ENCODE data around the gene EML3.
A peak's percentile ranks its signal among the peaks of the same experiment; 100 is the strongest.

The EML3 gene

GRCh38 chr11:62605902-62606301 lies 6.7 kb downstream of the EML3 start:
- no peaks in the 10 kb centered on the region for H3K27me3 ChIP-seq (ENCODE audit: control insufficient read depth in 2 of 2, insufficient read depth in 2 of 2, low read length in 2 of 2)
- H3K4me1 ChIP-seq (ENCODE audit: control insufficient read depth in 2 of 2, insufficient read depth in 2 of 2, low read length in 2 of 2), result peaks cover 7 to 15% of the 10 kb centered on the region in 2 donors
- no peak overlapping the region for H3K9ac ChIP-seq (ENCODE audit: low read depth in 1 of 2, low read length in 2 of 2)
- no peak overlapping the region for H3K27ac ChIP-seq (ENCODE audit: low read depth in 2 of 2, low read length in 2 of 2)
- no peaks in the 10 kb centered on the region for H3K9me3 ChIP-seq (ENCODE audit: control insufficient read depth in 2 of 2, low read length in 2 of 2)
- H3K36me3 ChIP-seq (ENCODE audit: control insufficient read depth in 2 of 2, insufficient read depth in 2 of 2, low read length in 2 of 2), result peaks cover 16 to 22% of the 10 kb centered on the region in 2 donors
- no peak overlapping the region for H3K4me3 ChIP-seq (ENCODE audit: low read length in 2 of 2)

GRCh38 chr11:62605467-62605866 lies 7.1 kb downstream of the EML3 start:
- no peak overlapping the region for H3K27ac ChIP-seq (ENCODE audit: low read depth in 2 of 2, low read length in 2 of 2)
- H3K27me3 ChIP-seq (ENCODE audit: control insufficient read depth in 2 of 2, insufficient read depth in 2 of 2, low read length in 2 of 2), result no peaks in the 10 kb centered on the region
- no peak overlapping the region for H3K9ac ChIP-seq (ENCODE audit: low read depth in 1 of 2, low read length in 2 of 2)
- peaks cover 8 to 17% of the 10 kb centered on the region in 2 donors for H3K4me1 ChIP-seq (ENCODE audit: control insufficient read depth in 2 of 2, insufficient read depth in 2 of 2, low read length in 2 of 2)
- no peak overlapping the region for H3K4me3 ChIP-seq (ENCODE audit: low read length in 2 of 2)
- no peaks in the 10 kb centered on the region for H3K9me3 ChIP-seq (ENCODE audit: control insufficient read depth in 2 of 2, low read length in 2 of 2)
- H3K36me3 ChIP-seq (ENCODE audit: control insufficient read depth in 2 of 2, insufficient read depth in 2 of 2, low read length in 2 of 2), result peaks cover 14 to 22% of the 10 kb centered on the region in 2 donors

GRCh38 chr11:62604460-62605120 lies 8.0 kb downstream of the EML3 start:
- H3K9me3 ChIP-seq (ENCODE audit: control insufficient read depth in 2 of 2, low read length in 2 of 2), result no peaks in the 10 kb centered on the region
- no peaks in the 10 kb centered on the region for H3K27me3 ChIP-seq (ENCODE audit: control insufficient read depth in 2 of 2, insufficient read depth in 2 of 2, low read length in 2 of 2)
- H3K4me1 ChIP-seq (ENCODE audit: control insufficient read depth in 2 of 2, insufficient read depth in 2 of 2, low read length in 2 of 2), result peaks cover 17 to 26% of the 10 kb centered on the region in 2 donors
- H3K27ac ChIP-seq (ENCODE audit: low read depth in 2 of 2, low read length in 2 of 2), result no peak overlapping the region
- no peak overlapping the region for H3K4me3 ChIP-seq (ENCODE audit: low read length in 2 of 2)
- H3K36me3 ChIP-seq (ENCODE audit: control insufficient read depth in 2 of 2, insufficient read depth in 2 of 2, low read length in 2 of 2), result peaks cover 12 to 17% of the 10 kb centered on the region in 2 donors
- H3K9ac ChIP-seq (ENCODE audit: low read depth in 1 of 2, low read length in 2 of 2), result no peak overlapping the region

- Histone ChIP-seq H3K27ac (ENCODE audit: low read depth in 2 of 2, low read length in 2 of 2) (no peak overlapping the region), H3K36me3 (ENCODE audit: control insufficient read depth in 2 of 2, insufficient read depth in 2 of 2, low read length in 2 of 2) (peaks cover 12 to 14% of the 10 kb centered on the region in 2 donors), H3K4me1 (ENCODE audit: control insufficient read depth in 2 of 2, insufficient read depth in 2 of 2, low read length in 2 of 2) (peaks cover 24 to 27% of the 10 kb centered on the region in 2 donors), H3K4me3 (ENCODE audit: low read length in 2 of 2) (no peak overlapping the region), H3K9me3 (ENCODE audit: control insufficient read depth in 2 of 2, low read length in 2 of 2) (no peaks in the 10 kb centered on the region), H3K9ac (ENCODE audit: low read depth in 1 of 2, low read length in 2 of 2) (no peak overlapping the region), H3K27me3 (ENCODE audit: control insufficient read depth in 2 of 2, insufficient read depth in 2 of 2, low read length in 2 of 2) (no peaks in the 10 kb centered on the region)
Observed at GRCh38 chr11:62603776-62604299, 8.7 kb downstream of the EML3 start.

- Histone ChIP-seq H3K4me1 (ENCODE audit: control insufficient read depth in 2 of 2, insufficient read depth in 2 of 2, low read length in 2 of 2) (peaks cover 25 to 27% of the 10 kb centered on the region in 2 donors), H3K27ac (ENCODE audit: low read depth in 2 of 2, low read length in 2 of 2) (peak overlapping the region; percentile 83 to 96), H3K27me3 (ENCODE audit: control insufficient read depth in 2 of 2, insufficient read depth in 2 of 2, low read length in 2 of 2) (no peaks in the 10 kb centered on the region), H3K9ac (ENCODE audit: low read depth in 1 of 2, low read length in 2 of 2) (peak overlapping the region in 1 of 2 donors; percentile 70), H3K4me3 (ENCODE audit: low read length in 2 of 2) (peak overlapping the region; percentile 90 to 94), H3K36me3 (ENCODE audit: control insufficient read depth in 2 of 2, insufficient read depth in 2 of 2, low read length in 2 of 2) (peaks cover 13 to 18% of the 10 kb centered on the region in 2 donors), H3K9me3 (ENCODE audit: control insufficient read depth in 2 of 2, low read length in 2 of 2) (no peaks in the 10 kb centered on the region)
Observed at GRCh38 chr11:62603072-62603408, 9.5 kb downstream of the EML3 start.

GRCh38 chr11:62602141-62603071 lies 10.2 kb downstream of the EML3 start:
- H3K9ac ChIP-seq (ENCODE audit: low read depth in 1 of 2, low read length in 2 of 2), result peak overlapping the region; percentile 70 to 95
- H3K27me3 ChIP-seq (ENCODE audit: control insufficient read depth in 2 of 2, insufficient read depth in 2 of 2, low read length in 2 of 2), result no peaks in the 10 kb centered on the region
- peak overlapping the region; percentile 83 to 96 for H3K27ac ChIP-seq (ENCODE audit: low read depth in 2 of 2, low read length in 2 of 2)
- H3K4me1 ChIP-seq (ENCODE audit: control insufficient read depth in 2 of 2, insufficient read depth in 2 of 2, low read length in 2 of 2), result peaks cover 25 to 27% of the 10 kb centered on the region in 2 donors
- peak overlapping the region; percentile 90 to 94 for H3K4me3 ChIP-seq (ENCODE audit: low read length in 2 of 2)
- H3K9me3 ChIP-seq (ENCODE audit: control insufficient read depth in 2 of 2, low read length in 2 of 2), result no peaks in the 10 kb centered on the region
- peaks cover 17 to 24% of the 10 kb centered on the region in 2 donors for H3K36me3 ChIP-seq (ENCODE audit: control insufficient read depth in 2 of 2, insufficient read depth in 2 of 2, low read length in 2 of 2)

- Histone ChIP-seq H3K4me3 (ENCODE audit: low read length in 2 of 2) (peak within 1 kb of the TSS; percentile 90 to 94), H3K36me3 (ENCODE audit: control insufficient read depth in 2 of 2, insufficient read depth in 2 of 2, low read length in 2 of 2) (peaks cover 23 to 31% of the 10 kb centered on the region in 2 donors), H3K9me3 (ENCODE audit: control insufficient read depth in 2 of 2, low read length in 2 of 2) (no peaks in the 10 kb centered on the region), H3K27me3 (ENCODE audit: control insufficient read depth in 2 of 2, insufficient read depth in 2 of 2, low read length in 2 of 2) (no peaks in the 10 kb centered on the region), H3K27ac (ENCODE audit: low read depth in 2 of 2, low read length in 2 of 2) (peak within 1 kb of the TSS; percentile 96), H3K4me1 (ENCODE audit: control insufficient read depth in 2 of 2, insufficient read depth in 2 of 2, low read length in 2 of 2) (peaks cover 25 to 27% of the 10 kb centered on the region in 2 donors), H3K9ac (ENCODE audit: low read depth in 1 of 2, low read length in 2 of 2) (peak within 1 kb of the TSS; percentile 95)
Observed at GRCh38 chr11:62601372-62602140, 11.0 kb downstream of the EML3 start, which contains the start of gene MTA2. MTA2 (minus strand) TSS chr11:62601865; CDS start chr11:62601450, 415 bp downstream.

GRCh38 chr11:62601122-62601371 lies 11.5 kb downstream of the EML3 start:
- Histone ChIP-seq H3K36me3 (ENCODE audit: control insufficient read depth in 2 of 2, insufficient read depth in 2 of 2, low read length in 2 of 2) (peaks cover 28 to 36% of the 10 kb centered on the region in 2 donors), H3K27me3 (ENCODE audit: control insufficient read depth in 2 of 2, insufficient read depth in 2 of 2, low read length in 2 of 2) (no peaks in the 10 kb centered on the region), H3K27ac (ENCODE audit: low read depth in 2 of 2, low read length in 2 of 2) (peak overlapping the region; percentile 96), H3K9ac (ENCODE audit: low read depth in 1 of 2, low read length in 2 of 2) (peak overlapping the region; percentile 95), H3K4me3 (ENCODE audit: low read length in 2 of 2) (peak overlapping the region; percentile 90 to 94), H3K4me1 (ENCODE audit: control insufficient read depth in 2 of 2, insufficient read depth in 2 of 2, low read length in 2 of 2) (peaks cover 25 to 27% of the 10 kb centered on the region in 2 donors), H3K9me3 (ENCODE audit: control insufficient read depth in 2 of 2, low read length in 2 of 2) (no peaks in the 10 kb centered on the region)

GRCh38 chr11:62600367-62601121 lies 12.0 kb downstream of the EML3 start:
- Histone ChIP-seq H3K9ac (ENCODE audit: low read depth in 1 of 2, low read length in 2 of 2) (peak overlapping the region; percentile 95), H3K4me1 (ENCODE audit: control insufficient read depth in 2 of 2, insufficient read depth in 2 of 2, low read length in 2 of 2) (peaks cover 25 to 27% of the 10 kb centered on the region in 2 donors), H3K9me3 (ENCODE audit: control insufficient read depth in 2 of 2, low read length in 2 of 2) (no peaks in the 10 kb centered on the region), H3K27ac (ENCODE audit: low read depth in 2 of 2, low read length in 2 of 2) (peak overlapping the region; percentile 96), H3K4me3 (ENCODE audit: low read length in 2 of 2) (peak overlapping the region; percentile 90 to 94), H3K36me3 (ENCODE audit: control insufficient read depth in 2 of 2, insufficient read depth in 2 of 2, low read length in 2 of 2) (peaks cover 31 to 39% of the 10 kb centered on the region in 2 donors), H3K27me3 (ENCODE audit: control insufficient read depth in 2 of 2, insufficient read depth in 2 of 2, low read length in 2 of 2) (no peaks in the 10 kb centered on the region)

Measured in mucosa of rectum (tissue), 2 donors.